Measurements from ENCODE around the gene CIAO1.

CIAO1 gene

DNA sequence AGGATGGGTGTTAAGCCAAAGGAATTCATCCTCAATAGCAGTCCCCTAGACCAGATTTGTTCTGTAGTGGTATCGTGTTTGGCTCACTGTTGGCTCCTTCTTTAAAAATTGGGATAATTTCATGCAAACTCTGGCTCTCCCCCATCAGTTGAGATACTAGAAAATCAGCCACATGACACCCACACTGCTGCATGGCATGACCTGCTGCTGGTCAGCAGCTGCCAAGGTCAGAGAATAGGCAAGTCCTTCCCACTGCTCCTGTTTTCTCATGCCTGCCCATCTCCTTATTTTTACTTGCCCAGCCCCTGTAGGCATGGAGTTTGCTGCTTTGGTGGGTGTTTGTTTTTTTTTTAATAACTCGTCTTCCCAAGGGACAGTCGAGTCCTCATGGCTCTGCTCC, 40.3 kb downstream of the CIAO1 start:
- intact Hi-C loops (cut with DNase I; ENCODE audit: low total_unique reads) = loop anchor here (10.0 kb wide), 2 partner anchors 162 to 198 kb away; partner anchors contain the start of genes DUSP2 and NEURL3
- H3K9me3 ChIP-seq = no peaks in the 10 kb centered on the region
- peaks cover 0 to 4% of the 10 kb centered on the region in 2 donors for H3K27me3 ChIP-seq
- peak overlapping the region; percentile 57 to 69 for H3K4me3 ChIP-seq
- H3K27ac ChIP-seq = peak overlapping the region; percentile 70 to 84
- peaks cover 21 to 24% (median 22%) of the 10 kb centered on the region in 3 donors for H3K36me3 ChIP-seq
- DNase-seq = peak in 1 of 2 donors; percentile 10
- peaks cover 3 to 26% (median 11%) of the 10 kb centered on the region in 4 donors for H3K4me1 ChIP-seq
- TF ChIP-seq, protein P1, sequence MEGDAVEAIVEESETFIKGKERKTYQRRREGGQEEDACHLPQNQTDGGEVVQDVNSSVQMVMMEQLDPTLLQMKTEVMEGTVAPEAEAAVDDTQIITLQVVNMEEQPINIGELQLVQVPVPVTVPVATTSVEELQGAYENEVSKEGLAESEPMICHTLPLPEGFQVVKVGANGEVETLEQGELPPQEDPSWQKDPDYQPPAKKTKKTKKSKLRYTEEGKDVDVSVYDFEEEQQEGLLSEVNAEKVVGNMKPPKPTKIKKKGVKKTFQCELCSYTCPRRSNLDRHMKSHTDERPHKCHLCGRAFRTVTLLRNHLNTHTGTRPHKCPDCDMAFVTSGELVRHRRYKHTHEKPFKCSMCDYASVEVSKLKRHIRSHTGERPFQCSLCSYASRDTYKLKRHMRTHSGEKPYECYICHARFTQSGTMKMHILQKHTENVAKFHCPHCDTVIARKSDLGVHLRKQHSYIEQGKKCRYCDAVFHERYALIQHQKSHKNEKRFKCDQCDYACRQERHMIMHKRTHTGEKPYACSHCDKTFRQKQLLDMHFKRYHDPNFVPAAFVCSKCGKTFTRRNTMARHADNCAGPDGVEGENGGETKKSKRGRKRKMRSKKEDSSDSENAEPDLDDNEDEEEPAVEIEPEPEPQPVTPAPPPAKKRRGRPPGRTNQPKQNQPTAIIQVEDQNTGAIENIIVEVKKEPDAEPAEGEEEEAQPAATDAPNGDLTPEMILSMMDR (IDR thresholded peaks at IDR 0.05) = no peak

DNA sequence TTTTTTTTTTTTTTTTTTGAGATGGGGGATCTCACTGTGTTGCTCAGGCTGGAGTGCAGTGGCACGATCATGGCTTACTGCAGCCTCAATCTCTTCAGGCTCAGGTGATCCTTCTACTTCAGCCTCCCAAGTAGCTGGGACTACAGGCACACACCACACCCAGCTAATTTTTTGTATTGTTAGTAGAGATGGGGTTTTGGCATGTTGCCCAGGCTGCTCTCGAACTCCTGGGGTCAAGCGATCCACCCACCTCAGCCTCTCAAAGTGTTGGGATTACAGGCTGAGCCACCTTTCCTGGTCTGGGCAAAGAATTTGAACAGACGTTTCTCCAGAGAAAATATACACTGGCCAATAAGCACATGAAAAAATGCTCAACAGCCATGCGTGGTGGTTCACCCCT, 42.2 kb downstream of the CIAO1 start:
- Histone ChIP-seq H3K36me3 (peaks cover 2 to 6% (median 4%) of the 10 kb centered on the region in 3 donors), H3K4me1 (peaks cover 3 to 18% (median 11%) of the 10 kb centered on the region in 4 donors), H3K4me3 (no peak overlapping the region), H3K9me3 (no peaks in the 10 kb centered on the region), H3K27me3 (peaks cover 0 to 4% of the 10 kb centered on the region in 2 donors), H3K27ac (no peak overlapping the region)
- TF ChIP-seq, protein P1 (IDR thresholded peaks at IDR 0.05) = no peak
- intact Hi-C loops (cut with DNase I; ENCODE audit: low total_unique reads) = loop anchor here (10.0 kb wide), 2 partner anchors 163 to 197 kb away; partner anchors contain the start of genes DUSP2 and NEURL3
- no peak for DNase-seq

DNA sequence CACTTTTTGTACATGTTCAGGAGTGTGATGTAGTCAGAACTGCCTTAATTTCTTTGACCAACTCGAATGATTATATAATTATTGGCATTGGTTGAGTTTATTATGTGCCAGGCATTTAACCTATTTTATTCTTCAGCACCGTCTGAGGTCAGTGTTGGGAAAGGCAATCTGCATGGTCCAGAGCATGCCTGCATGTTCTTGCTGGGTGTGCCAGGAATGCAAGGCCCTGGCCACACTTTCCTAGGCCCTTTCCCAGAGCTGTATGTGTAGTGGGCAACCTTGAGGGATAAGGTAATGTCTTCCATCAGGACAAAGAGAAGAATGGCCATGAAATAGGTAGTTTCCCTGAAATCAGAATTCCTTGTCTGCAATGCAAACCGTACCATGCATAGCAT, 49.0 kb downstream of the CIAO1 start:
- Histone ChIP-seq H3K36me3 (no peaks in the 10 kb centered on the region), H3K4me1 (no peaks in the 10 kb centered on the region), H3K27me3 (peaks cover 0 to 31% of the 10 kb centered on the region in 2 donors), H3K27ac (no peak overlapping the region), H3K4me3 (no peak overlapping the region), H3K9me3 (no peaks in the 10 kb centered on the region)
- intact Hi-C loops (cut with DNase I; ENCODE audit: low total_unique reads) = no loop called here
- DNase-seq = no peak
- TF ChIP-seq, protein P1 (IDR thresholded peaks at IDR 0.05) = no peak

DNA sequence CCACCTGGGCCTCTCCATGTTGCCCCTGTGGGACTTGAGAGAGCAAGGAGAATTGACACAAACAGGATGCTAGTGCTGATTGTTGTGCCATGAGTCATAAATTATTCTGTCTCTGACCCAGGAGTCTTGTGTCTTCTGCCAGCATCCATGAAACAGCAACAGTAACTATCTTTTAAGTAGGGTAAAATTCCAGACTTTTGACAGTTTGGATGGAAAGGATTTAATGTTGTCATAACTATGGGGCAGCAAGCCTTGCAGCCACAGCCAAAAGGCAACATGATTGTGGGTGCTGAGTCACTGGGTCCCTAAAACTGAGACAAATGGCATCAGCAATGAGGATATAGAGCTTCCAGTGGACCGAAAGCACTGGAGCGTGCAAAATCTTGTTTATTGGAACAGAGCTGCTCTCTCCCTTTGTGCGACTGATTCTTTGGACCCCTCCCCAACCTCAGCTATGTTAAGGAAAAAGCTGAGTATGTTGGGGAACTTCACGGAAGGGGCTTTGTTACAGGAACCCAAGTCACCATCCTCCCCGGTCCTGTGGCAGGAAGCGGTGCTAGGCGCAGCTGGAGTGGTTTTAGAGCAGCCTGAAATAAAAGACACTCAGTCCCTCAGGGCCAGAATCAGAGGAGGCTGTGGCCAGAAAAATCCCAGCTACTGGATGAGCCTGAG, 49.5 kb downstream of the CIAO1 start:
- Histone ChIP-seq H3K27me3 (peaks cover 0 to 36% of the 10 kb centered on the region in 2 donors), H3K36me3 (no peaks in the 10 kb centered on the region), H3K4me3 (no peak overlapping the region), H3K9me3 (no peaks in the 10 kb centered on the region), H3K4me1 (no peaks in the 10 kb centered on the region), H3K27ac (no peak overlapping the region)
- peak in 1 of 2 donors; percentile 38 for DNase-seq
- TF ChIP-seq, protein P1 (IDR thresholded peaks at IDR 0.05) = no peak
- intact Hi-C loops (cut with DNase I; ENCODE audit: low total_unique reads) = no loop called here

DNA sequence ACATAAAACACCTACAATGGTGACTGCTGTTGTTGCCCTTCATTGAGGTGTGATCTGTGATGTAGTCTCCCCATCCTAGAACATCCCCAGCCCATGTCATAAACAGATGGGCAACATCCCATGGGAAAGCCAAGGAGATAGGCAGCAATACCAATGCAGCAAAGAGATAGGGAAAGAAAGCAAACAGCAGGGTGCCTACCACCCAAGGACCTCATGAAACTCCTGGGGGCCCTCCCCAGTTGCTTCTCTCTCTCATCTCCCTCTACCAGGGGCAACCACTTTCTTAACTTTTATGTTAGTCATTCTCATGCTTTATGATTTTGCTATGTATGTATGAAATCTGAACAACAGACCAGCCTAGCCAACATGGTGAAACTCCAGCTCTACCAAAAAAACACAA, 51.0 kb downstream of the CIAO1 start:
- TF ChIP-seq, protein P1 (IDR thresholded peaks at IDR 0.05) = no peak
- intact Hi-C loops (cut with DNase I; ENCODE audit: low total_unique reads) = no loop called here

More for the DNA sequence above, 51.0 kb downstream of the CIAO1 start:
- H3K9me3 ChIP-seq = no peaks in the 10 kb centered on the region
- no peak overlapping the region for H3K27ac ChIP-seq
- H3K4me1 ChIP-seq = peaks cover 0 to 13% (median 11%) of the 10 kb centered on the region in 4 donors
- no peak for DNase-seq
- H3K4me3 ChIP-seq = no peak overlapping the region
- peaks cover 0 to 41% of the 10 kb centered on the region in 2 donors for H3K27me3 ChIP-seq
- H3K36me3 ChIP-seq = no peaks in the 10 kb centered on the region
